ENCODE data around the gene CUL9. TPM values are rescaled to one million over a fixed set of nuclear protein-coding genes. Genes with fewer than 3 reads are reported as not detected.
"Not testable (repeated sequence)": the region's sequence is repeated elsewhere in the genome, so short reads cannot be mapped to it uniquely, and the experiment has no call there.

Gene CUL9
- total RNA-seq = 57.0 and 61.1 TPM in 2 replicates
- long read RNA-seq, partial matches to known transcripts = 8 of 11 reads
- long read RNA-seq, other reads (novel, unspliced or antisense) = 3 of 11 reads

GRCh38 chr6:43181942-43182860 is at the start of gene CUL9:
TSS of gene CUL9 (plus strand) at chr6:43182196. CDS start at chr6:43184311, 2,115 bp downstream.
- Mint-ChIP-seq H3K4me3 (ENCODE audit: low read depth) (peak within 1 kb of the TSS; percentile 87), H3K36me3 (ENCODE audit: insufficient read depth) (peaks cover 11% of the 10 kb centered on the region), H3K27ac (peak within 1 kb of the TSS; percentile 87), H3K9me3 (ENCODE audit: low read depth) (no peaks in the 10 kb centered on the region), H3K27me3 (no peaks in the 10 kb centered on the region), H3K4me1 (ENCODE audit: low read depth) (peaks cover 16% of the 10 kb centered on the region)
- TF ChIP-seq CTCF (IDR thresholded peaks at IDR 0.05; ENCODE audit: unreplicated experiment) = no peak
- peak; percentile 52 for DNase-seq (ENCODE audit: low spot score, unreplicated experiment)

GRCh38 chr6:43138267-43138666 is 43.7 kb upstream of the CUL9 start:
- Mint-ChIP-seq H3K9me3 (ENCODE audit: low read depth) (no peaks in the 10 kb centered on the region), H3K4me1 (ENCODE audit: low read depth) (peaks cover 3% of the 10 kb centered on the region), H3K4me3 (ENCODE audit: low read depth) (no peak overlapping the region), H3K36me3 (ENCODE audit: insufficient read depth) (peaks cover 5% of the 10 kb centered on the region), H3K27me3 (no peaks in the 10 kb centered on the region), H3K27ac (no peak overlapping the region)
- no peak for DNase-seq (ENCODE audit: low spot score, unreplicated experiment)
- TF ChIP-seq CTCF (IDR thresholded peaks at IDR 0.05; ENCODE audit: unreplicated experiment) = no peak

GRCh38 chr6:43139973-43140372 is 42.0 kb upstream of the CUL9 start:
- H3K4me1 Mint-ChIP-seq (ENCODE audit: low read depth); H3K36me3 Mint-ChIP-seq (ENCODE audit: insufficient read depth); H3K4me3 Mint-ChIP-seq (ENCODE audit: low read depth); H3K27me3 Mint-ChIP-seq; H3K9me3 Mint-ChIP-seq (ENCODE audit: low read depth); DNase-seq (ENCODE audit: low spot score, unreplicated experiment): not testable (repeated sequence)
- peak overlapping the region; percentile 86 for H3K27ac Mint-ChIP-seq

GRCh38 chr6:43141644-43142043 is 40.4 kb upstream of the CUL9 start:
- DNase-seq (ENCODE audit: low spot score, unreplicated experiment) = no peak
- H3K36me3 Mint-ChIP-seq (ENCODE audit: insufficient read depth) = peaks cover 6% of the 10 kb centered on the region
- no peak overlapping the region for H3K4me3 Mint-ChIP-seq (ENCODE audit: low read depth)
- TF ChIP-seq CTCF (IDR thresholded peaks at IDR 0.05; ENCODE audit: unreplicated experiment) = no peak
- H3K27ac Mint-ChIP-seq = no peak overlapping the region
- H3K27me3 Mint-ChIP-seq = no peaks in the 10 kb centered on the region
- no peaks in the 10 kb centered on the region for H3K9me3 Mint-ChIP-seq (ENCODE audit: low read depth)
- H3K4me1 Mint-ChIP-seq (ENCODE audit: low read depth) = peaks cover 5% of the 10 kb centered on the region

- H3K27me3 Mint-ChIP-seq = no peaks in the 10 kb centered on the region
- no peak overlapping the region for H3K27ac Mint-ChIP-seq
Observed at GRCh38 chr6:43142101-43142500, 39.9 kb upstream of the CUL9 start.

More at GRCh38 chr6:43142101-43142500, 39.9 kb upstream of the CUL9 start:
- no peak for TF ChIP-seq CTCF (IDR thresholded peaks at IDR 0.05; ENCODE audit: unreplicated experiment)
- H3K36me3 Mint-ChIP-seq (ENCODE audit: insufficient read depth) = peaks cover 5% of the 10 kb centered on the region
- no peak overlapping the region for H3K4me3 Mint-ChIP-seq (ENCODE audit: low read depth)
- H3K4me1 Mint-ChIP-seq (ENCODE audit: low read depth) = peaks cover 5% of the 10 kb centered on the region
- H3K9me3 Mint-ChIP-seq (ENCODE audit: low read depth) = no peaks in the 10 kb centered on the region
- no peak for DNase-seq (ENCODE audit: low spot score, unreplicated experiment)

All from progenitor cell of endocrine pancreas (in vitro differentiated cells).